Measurements from ENCODE around the gene ABI3.

ABI3 gene

DNA sequence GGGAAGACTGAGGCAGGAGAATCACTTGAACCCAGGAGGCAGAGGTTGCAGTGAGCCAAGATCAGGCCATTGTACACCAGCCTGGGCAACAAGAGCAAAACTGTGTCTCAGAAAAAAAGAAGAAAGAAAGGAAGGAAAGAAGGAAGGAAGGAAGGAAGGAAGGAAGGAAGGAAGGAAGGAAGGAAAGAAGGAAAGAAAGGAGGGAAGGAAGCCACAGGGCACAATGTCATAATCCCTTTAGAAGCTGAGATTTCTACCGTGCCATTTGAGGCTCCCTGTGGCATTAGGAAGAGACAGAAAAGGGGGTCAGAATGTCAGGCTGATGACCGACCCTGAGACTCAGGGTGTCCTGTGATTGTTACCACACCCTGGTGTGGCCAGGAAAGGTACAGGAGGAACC is 6.7 kb upstream of the ABI3 start:
- H3K9me3 Mint-ChIP-seq = no peaks in the 10 kb centered on the region
- TF ChIP-seq, protein P1, sequence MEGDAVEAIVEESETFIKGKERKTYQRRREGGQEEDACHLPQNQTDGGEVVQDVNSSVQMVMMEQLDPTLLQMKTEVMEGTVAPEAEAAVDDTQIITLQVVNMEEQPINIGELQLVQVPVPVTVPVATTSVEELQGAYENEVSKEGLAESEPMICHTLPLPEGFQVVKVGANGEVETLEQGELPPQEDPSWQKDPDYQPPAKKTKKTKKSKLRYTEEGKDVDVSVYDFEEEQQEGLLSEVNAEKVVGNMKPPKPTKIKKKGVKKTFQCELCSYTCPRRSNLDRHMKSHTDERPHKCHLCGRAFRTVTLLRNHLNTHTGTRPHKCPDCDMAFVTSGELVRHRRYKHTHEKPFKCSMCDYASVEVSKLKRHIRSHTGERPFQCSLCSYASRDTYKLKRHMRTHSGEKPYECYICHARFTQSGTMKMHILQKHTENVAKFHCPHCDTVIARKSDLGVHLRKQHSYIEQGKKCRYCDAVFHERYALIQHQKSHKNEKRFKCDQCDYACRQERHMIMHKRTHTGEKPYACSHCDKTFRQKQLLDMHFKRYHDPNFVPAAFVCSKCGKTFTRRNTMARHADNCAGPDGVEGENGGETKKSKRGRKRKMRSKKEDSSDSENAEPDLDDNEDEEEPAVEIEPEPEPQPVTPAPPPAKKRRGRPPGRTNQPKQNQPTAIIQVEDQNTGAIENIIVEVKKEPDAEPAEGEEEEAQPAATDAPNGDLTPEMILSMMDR (IDR thresholded peaks at IDR 0.05; ENCODE audit: unreplicated experiment in 3 of 3) = no peak
- H3K27ac Mint-ChIP-seq = no peak overlapping the region
- H3K36me3 Mint-ChIP-seq (ENCODE audit: low read depth) = no peaks in the 10 kb centered on the region
- peaks cover 18% of the 10 kb centered on the region for H3K27me3 Mint-ChIP-seq (ENCODE audit: low read depth)
- H3K4me1 Mint-ChIP-seq = no peaks in the 10 kb centered on the region
- H3K4me3 Mint-ChIP-seq = no peak overlapping the region

DNA sequence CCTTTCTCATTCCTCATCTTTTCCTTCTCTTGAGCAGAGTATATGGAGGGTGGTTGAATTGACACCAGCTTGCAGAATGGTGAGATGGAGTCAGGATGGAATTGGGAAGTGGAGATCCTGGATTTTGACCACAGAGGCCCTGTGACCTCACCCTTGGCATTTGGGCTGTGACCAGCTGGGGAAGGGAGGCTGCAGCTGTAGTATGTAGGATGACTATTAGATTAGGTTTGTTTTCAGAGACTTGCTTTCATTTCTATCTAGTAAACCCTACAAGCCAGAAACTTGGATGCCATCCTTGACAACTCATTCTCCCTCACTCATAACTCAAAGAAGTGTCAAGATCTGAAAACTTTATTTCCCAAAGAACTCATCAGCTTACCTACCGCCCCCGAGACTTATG is 6.0 kb upstream of the ABI3 start:
- H3K36me3 Mint-ChIP-seq (ENCODE audit: low read depth) = no peaks in the 10 kb centered on the region
- TF ChIP-seq, protein P1 (IDR thresholded peaks at IDR 0.05; ENCODE audit: unreplicated experiment in 3 of 3) = no peak
- H3K4me3 Mint-ChIP-seq = no peak overlapping the region
- peaks cover 23% of the 10 kb centered on the region for H3K27me3 Mint-ChIP-seq (ENCODE audit: low read depth)
- H3K4me1 Mint-ChIP-seq = no peaks in the 10 kb centered on the region
- no peak overlapping the region for H3K27ac Mint-ChIP-seq
- no peaks in the 10 kb centered on the region for H3K9me3 Mint-ChIP-seq

DNA sequence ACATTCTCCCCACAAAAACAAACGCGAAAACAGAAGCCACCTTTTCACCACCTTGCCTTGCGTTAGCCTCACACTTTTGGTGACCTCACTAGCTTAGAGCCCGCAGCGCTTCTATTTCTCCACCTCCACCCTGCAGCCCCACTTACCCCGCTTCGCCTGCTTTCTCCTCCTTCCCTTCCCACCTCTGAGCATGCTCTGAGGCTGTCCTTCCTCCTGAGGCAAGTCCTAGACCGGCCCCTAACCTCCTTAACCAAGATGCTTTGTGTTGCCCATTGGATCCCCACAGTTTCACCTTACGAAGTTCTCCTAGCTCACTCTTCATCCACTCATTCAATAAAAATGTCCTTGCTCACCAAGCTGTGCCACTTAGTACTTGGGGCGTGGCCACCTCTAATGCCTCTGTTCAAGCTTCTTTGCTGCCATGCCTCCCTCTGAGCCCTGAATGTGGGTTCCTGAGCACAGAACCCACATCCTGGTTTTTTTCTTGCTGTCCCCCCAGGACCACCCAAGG is 1.4 kb upstream of the ABI3 start:
- TF ChIP-seq, protein P1 (IDR thresholded peaks at IDR 0.05; ENCODE audit: unreplicated experiment in 3 of 3) = no peak

DNA sequence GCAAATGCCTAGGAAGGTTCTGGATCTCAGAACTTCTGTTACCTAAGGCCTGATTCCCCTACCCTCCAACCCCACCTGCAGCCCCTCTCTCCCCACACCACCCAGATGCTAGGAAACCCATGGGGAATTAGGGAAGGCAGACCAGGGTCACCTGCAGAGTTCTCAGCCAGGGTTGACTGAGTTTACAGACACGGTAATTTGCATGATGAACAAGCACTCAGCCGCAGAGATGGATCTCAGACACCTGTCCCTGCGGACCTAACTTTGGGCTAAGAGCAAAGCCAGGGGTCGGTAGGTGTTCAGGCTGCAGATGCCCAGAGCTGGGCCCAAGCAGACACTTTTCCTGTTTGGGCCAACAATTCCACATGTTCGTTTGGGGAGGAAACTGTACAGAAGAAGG is 2.9 kb downstream of the ABI3 start:
- peak overlapping the region in 1 of 3 experiments; percentile 82 for H3K27ac Mint-ChIP-seq
- TF ChIP-seq, protein P1 (IDR thresholded peaks at IDR 0.05; ENCODE audit: unreplicated experiment in 3 of 3) = no peak
- peaks cover 13% of the 10 kb centered on the region for H3K4me1 Mint-ChIP-seq
- no peaks in the 10 kb centered on the region for H3K9me3 Mint-ChIP-seq
- H3K27me3 Mint-ChIP-seq (ENCODE audit: low read depth) = peaks cover 22% of the 10 kb centered on the region
- H3K4me3 Mint-ChIP-seq = no peak overlapping the region
- H3K36me3 Mint-ChIP-seq (ENCODE audit: low read depth) = no peaks in the 10 kb centered on the region

More for the DNA sequence above, 1.4 kb upstream of the ABI3 start:
- Mint-ChIP-seq H3K27ac (no peak overlapping the region), H3K27me3 (ENCODE audit: low read depth) (peaks cover 20% of the 10 kb centered on the region), H3K4me1 (peaks cover 13% of the 10 kb centered on the region), H3K9me3 (no peaks in the 10 kb centered on the region), H3K36me3 (ENCODE audit: low read depth) (no peaks in the 10 kb centered on the region), H3K4me3 (no peak overlapping the region)

DNA sequence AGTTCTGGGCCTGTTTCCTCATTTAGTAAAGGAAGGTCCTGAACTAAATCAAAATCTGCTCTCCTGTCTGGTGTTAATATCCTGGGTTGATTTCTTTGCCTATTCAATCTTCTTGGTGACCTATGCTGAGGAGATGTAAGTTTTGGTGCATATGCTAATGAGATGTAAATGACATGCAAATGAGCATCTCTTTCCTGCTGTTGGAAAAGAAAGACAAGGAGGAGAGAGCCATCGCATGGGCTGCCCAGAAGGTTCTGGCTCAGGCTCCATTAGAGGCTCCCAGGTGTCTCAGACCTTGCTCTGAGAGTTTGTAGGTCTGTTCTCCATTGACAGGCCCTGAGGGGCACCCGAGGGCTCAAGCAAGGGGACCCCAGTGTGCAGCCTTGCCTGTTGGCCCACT is 3.3 kb downstream of the ABI3 start:
- no peak overlapping the region for H3K4me3 Mint-ChIP-seq
- TF ChIP-seq, protein P1 (IDR thresholded peaks at IDR 0.05; ENCODE audit: unreplicated experiment in 3 of 3) = no peak
- no peak overlapping the region for H3K27ac Mint-ChIP-seq
- H3K9me3 Mint-ChIP-seq = no peaks in the 10 kb centered on the region
- peaks cover 22% of the 10 kb centered on the region for H3K27me3 Mint-ChIP-seq (ENCODE audit: low read depth)
- peaks cover 13% of the 10 kb centered on the region for H3K4me1 Mint-ChIP-seq
- H3K36me3 Mint-ChIP-seq (ENCODE audit: low read depth) = no peaks in the 10 kb centered on the region

DNA sequence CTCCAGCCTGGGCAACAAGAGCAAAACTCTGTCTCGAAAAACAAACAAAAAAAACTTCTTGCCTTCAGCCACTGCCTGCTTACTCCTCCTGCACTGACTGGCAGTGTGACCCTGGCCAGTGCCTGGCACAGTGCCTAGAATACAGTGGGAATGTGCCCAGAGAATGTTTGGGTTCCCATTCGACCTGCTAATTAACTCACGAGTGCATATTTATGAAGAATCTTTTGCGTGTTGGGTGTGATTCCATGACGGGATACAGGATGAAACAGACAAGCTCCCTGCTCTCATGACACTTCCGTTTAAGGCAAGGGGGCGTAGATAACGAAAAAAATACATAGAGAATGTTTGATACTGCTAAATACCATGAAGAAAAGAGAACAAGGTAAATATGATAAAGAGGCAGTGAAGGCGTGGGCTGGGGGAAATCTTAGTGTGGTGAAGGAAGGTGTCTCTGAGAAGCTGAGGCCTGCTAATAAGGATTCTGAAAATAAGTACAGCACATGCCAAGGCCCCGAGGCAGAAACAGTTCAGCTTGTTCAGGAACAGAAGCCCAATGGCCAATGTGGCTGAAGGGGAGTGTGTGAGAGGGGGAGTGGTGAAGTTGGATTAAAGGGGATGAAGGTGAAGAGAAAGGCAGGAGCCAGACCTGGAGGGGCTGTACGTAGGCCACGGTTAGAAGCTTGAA is 4.3 kb downstream of the ABI3 start:
- Mint-ChIP-seq H3K9me3 (no peaks in the 10 kb centered on the region), H3K36me3 (ENCODE audit: low read depth) (no peaks in the 10 kb centered on the region), H3K4me3 (no peak overlapping the region), H3K27ac (no peak overlapping the region), H3K27me3 (ENCODE audit: low read depth) (peaks cover 16% of the 10 kb centered on the region), H3K4me1 (peaks cover 12% of the 10 kb centered on the region)
- TF ChIP-seq, protein P1 (IDR thresholded peaks at IDR 0.05; ENCODE audit: unreplicated experiment in 3 of 3) = no peak
